Stimulated activated CD8-positive, alpha-beta memory T cell treated with anti-CD3 and anti-CD28 coated beads, Interleukin-15, amount 100 ng/mL, for 4 hours (primary cell): Measurements from ENCODE around the gene EVA1B.

Experiments used
- DNase-seq, 2 donors: peaks; one replicate each; pipeline ENCODE4 v3.0.0-alpha.2; 2020; ENCODE audit warnings: low read depth in 2 of 2

Gene EVA1B

DNA sequence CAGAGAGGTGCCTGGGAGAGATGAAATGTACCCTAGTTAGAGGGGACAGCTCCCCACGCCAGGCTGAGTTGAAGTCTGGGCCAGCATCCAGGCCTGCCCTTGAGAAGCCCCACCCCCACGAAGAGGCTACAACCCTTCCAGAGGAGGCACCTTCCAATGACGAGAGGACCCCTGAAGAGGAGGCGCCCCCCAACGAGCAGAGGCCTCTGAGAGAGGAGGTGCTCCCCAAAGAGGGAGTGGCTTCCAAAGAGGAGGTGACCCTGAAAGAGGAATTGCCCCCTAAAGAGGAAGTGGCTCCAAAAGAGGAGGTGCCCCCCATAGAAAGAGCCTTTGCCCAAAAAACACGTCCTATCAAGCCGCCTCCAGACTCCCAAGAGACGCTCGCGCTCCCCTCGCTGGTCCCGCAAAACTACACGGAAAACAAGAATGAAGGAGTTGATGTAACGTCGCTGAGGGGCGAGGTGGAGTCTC, 3.1 kb downstream of the EVA1B start:
- DNase-seq: no peak

DNA sequence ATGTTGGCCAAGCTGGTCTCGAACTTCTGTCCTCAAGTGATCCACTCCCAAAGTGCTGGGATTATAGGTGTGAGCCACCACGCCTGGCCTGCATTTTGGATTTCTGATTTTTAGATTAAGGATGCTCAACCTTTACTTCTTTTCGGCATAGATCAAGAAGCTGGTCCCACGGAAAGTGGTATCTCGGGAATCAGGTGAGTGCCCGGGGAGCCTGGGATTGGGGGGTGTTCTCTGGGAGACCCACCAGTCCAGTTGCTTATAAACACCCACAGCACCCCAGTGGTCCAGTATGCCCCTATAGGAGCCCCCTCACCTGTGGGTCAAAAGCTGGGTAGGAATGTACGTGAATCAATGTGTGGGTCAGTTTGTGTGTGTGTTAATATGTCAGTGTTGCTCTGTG, 14.0 kb downstream of the EVA1B start:
- DNase-seq: no peak

- DNase-seq: no peak
Observed at GRCh38 chr1:36307601-36308330, 15.7 kb downstream of the EVA1B start.

- DNase-seq: peak; percentile 81
Observed at GRCh38 chr1:36306902-36307456, 16.5 kb downstream of the EVA1B start.

- no peak for DNase-seq
Observed at GRCh38 chr1:36306210-36306901, 17.1 kb downstream of the EVA1B start, which contains the start of gene SH3D21. SH3D21 (plus strand) TSS chr1:36306368; CDS start chr1:36306421, 53 bp downstream.

DNA sequence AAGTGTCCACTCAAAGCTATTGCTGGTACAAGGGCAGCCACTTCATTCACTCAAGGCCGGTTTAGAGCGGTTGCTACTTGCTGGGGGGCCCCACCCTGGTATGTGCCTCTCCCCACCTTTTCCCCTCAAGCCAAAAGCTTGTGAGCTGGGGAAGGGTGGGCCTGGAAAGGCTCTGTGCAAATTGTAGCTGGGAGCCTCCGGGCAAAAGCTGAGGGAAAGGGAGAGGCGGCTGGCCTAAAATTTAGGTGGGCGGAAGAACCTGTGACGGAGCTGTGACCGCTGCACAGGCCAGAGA, 17.6 kb downstream of the EVA1B start:
- DNase-seq: no peak

DNA sequence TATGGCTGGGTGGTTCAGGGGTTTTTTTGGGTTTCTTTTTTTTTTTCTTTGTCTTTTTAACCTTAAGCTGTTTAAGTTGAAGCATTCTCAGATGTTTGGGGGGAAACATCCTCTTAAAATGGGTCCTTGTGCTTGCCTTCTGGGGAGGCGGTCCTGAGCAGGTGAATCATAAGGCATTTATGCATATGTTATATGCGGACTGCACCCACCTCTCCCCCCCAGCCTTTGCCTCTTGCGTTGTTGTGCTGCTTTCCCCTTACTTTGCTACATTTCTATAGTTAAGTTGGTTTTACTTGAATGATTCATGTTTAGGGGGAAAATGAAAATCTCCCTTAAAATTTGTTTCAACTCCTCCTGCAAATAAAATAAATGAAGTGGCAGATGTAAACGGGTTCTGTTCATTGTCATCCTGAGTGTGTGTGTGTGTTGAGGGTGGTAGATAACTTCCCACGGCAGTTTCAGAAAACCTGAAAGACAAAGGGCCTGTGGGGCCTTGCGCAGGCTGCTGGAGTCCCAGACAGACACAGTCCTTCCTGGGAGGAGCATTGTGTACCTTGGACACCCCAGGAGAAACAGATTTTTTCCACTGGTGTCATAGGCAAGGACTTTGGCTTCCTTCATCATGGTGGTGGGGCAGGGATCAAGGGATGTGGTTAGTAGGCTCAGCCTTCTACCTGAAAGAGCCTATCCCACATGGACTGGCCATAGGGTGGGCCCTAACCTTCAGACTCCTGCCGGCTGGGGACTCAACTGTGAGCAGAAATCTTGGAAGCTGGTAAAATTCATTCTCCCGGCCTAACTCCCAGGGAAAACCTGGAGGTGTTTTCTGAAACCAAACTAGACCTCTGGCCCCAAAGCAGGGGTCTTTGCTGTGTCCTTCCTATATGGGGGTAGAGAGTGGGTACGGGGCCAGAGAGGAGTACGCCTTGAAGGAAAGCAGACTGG, 18.2 kb downstream of the EVA1B start:
- DNase-seq: no peak

- no peak for DNase-seq
Observed at GRCh38 chr1:36304521-36304920, 18.9 kb downstream of the EVA1B start.

GRCh38 chr1:36303650-36304360, 19.6 kb downstream of the EVA1B start:
- DNase-seq: no peak

DNA sequence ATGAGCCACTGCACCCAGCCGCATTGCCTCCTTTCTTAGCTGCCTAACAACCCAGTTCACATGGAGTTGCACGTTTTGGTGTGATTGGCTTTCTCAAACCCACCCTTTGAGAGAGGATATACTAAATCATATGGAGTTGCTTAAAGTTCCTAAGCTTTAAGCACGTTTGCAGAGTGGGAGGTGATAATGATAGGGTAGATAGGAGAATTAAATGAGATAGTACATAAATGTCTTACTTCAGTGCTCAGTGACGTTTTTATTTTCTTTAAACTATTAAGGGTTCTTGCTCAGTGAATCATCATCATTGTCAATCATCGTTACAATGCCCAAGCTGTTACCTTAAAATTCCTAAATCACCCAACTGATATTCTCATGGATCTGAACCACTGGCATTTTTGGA, 20.2 kb downstream of the EVA1B start:
- no peak for DNase-seq

DNA sequence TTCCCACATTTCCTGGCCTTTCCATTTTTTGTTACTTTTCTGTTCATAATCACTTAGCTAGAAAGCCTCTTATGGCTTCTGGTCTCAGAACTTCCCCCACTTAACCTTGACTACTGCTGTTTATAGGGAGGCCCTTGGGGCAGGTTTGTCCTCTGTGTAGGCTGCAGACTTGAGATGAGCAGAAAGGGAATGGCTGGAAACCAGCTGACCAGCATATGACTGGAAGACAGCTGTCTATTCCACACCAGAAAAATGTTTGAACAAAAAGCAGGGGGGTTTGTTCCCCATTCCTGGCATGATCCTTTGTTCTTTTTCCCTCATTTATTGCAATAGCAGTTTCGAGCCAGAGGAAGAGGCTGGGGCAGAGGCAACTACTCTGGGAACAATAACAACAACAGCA, 22.2 kb downstream of the EVA1B start:
- DNase-seq: no peak

GRCh38 chr1:36300526-36300925, 22.9 kb downstream of the EVA1B start:
- DNase-seq: no peak

DNA sequence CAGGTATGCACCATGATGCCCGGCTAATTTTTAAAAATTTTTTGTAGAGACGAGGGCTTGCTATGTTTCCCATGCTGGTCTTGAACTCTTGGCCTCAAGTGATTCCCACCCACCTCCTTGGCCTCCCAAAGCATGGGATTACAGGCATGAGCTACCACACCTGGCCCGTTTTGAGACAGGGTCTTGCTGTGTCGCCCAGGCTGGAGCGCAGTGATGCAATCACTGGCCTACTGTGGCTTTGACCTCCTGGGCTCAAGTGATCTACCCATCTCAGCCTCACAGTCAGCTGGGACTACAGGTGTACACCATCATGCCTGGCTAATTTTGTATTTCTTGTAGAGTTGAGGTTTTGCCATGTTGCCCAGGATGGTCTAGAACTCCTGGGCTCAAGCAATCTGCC, 24.8 kb downstream of the EVA1B start:
- no peak for DNase-seq

DNA sequence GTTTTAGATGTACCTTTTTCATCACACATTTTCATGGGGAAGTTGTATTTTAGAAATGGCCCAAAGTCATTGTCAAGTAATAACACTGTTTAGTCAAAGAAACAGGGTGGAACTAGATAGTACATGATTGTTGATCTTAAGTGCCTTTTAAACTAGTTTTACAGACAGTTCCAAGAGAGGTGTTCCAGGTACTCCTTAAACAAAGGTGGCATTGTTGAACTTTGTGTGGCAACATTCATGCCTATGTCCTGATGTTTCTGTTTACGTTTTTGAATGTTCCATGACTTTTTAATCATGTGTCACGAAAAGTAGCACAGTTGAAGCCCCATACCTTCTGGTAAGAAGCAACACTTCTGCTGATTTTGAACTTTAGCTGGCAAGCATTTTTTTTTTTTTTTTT, 26.4 kb downstream of the EVA1B start:
- no peak for DNase-seq

DNA sequence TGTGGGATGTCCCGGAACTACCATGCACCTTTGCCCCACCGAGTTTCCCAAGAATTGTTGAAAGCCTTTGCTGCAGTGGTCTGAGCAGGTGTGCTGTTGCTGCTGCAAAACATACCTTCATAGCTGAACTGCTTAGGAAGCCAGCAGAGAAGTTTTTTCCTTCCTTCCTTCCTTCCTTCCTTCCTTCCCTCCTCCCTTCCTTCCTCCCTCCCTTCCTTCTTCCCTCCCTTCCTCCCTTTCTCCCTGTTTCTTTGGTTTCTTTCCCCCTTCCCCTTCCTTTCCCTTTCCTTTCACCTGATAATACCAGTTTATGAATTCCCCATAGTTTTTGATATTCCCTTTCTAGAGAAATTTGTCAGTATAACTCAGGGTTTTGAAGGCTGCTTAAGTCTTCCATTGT, 28.1 kb downstream of the EVA1B start:
- DNase-seq: no peak

DNA sequence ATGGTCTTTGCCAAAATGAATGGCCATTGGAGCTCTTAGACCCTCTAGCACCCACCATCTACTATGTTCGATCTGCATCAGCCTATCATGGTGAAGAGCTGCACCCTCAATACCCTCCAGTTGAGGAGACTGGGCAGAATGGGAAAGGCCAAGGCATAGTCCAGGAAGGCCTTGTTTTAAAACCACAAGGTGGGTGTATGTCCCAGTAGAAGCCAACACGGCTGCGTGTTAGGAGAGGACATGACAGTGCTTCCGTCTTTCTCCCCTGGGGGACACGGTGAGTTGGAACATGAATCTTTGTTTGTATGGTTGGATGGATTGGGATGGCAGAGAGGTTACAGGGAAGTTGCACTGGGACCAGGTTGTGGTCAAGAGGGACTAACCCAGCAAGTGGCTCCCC, 35.9 kb downstream of the EVA1B start:
- DNase-seq: no peak

- no peak for DNase-seq
Observed at GRCh38 chr1:36286802-36287201, 36.6 kb downstream of the EVA1B start.

DNA sequence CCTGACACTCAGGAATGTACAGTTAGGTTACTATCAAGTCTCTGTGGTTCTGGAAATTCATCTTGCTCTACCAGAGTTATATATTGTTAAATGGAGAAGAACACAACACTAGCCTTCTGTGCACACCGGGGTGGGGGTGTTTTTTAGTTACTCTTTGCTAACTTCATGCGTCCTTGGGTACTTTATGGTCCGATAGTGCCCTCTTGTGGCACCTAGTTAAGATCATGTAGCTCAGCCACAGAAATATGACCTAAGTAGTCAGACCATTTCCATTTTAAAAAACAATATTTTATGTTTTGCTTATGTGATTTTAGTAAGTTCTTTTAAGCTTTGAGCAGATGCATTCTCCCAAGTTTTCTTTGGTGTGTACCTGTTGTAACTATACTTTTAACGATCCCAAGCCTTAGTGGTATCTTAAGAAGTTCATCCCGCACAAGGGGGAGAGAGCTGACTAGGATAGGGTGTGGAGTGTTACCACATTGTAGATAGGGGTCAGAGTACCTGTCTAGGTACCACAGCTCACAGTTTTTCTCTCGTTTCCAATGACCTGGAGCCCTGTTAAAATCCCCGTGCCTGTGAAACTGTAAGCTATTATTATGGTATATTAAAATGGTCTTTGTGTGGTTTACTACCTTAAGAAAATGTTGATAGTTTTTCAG, 37.9 kb downstream of the EVA1B start:
- peak in 1 of 2 donors; percentile 41 for DNase-seq

DNA sequence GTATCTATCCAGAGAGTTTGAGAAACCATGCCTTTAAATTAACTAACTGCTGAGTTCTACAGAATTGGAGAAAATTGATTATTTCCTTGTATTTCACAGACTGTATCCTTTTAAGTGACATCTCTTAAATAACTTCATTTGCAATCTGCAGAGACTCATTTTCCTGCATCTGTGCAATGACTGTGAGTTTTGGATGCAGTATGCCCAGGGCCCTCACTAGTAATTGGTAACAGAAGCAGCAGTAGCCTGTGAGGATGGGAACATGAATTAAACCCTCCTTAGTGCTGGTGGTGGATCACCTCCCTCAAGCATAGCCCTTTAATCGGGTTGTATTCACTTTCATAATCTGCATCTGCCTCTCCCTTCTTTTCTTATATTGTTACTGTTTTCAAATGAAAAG, 38.9 kb downstream of the EVA1B start:
- no peak for DNase-seq

DNA sequence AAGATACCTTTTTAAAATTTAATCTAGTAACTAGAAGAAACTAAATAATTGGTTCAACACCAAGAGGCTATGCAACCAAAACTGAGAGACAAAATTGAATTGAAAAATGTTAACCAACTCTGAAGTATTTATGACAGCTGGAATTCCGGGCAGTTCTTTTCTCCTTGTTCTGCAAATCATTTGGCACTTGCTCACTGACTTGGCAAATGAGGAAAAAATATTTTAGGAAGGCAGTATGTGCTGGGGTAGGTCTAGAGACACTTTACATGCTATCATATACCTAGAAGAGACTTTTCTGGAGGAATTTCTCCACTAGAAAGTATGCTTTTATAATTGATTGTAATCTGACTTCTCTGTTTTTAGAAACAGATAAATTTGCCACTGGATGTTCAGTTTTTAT, 39.4 kb downstream of the EVA1B start:
- no peak for DNase-seq

GRCh38 chr1:36279789-36280296, 43.6 kb downstream of the EVA1B start:
- DNase-seq: no peak
